ENCODE results near the gene HS1BP3.

DNA sequence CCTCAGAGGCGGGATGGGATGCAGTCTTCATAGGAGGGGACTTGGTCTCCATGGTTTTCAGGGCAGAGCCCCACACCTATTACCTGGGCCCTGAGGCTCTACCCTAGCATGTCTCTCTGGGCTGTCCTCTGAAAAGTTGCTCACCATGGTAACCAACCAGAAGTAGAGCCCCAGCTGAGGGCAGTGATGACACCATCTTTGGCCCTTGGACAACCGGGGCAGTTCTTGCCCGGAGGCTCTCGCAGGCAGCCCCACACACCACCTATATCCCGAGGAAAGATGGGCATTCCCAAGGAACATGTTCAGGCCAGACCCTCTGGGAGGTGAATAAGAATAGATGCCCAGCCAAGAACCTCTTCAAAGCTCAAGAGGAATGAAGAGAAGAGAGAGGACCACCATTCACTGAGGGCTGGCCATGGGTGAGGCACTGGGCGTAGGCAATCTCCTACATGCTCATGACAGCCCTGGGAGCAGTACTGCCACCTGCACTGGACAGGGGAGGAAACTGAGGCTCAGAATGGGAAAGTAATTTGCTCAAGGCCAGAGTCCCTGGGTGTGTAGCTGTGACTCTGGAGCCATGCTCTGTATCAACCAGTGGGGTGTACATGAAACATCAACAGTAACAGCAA, 72.5 kb downstream of the HS1BP3 start:
- TF ChIP-seq, protein P1, sequence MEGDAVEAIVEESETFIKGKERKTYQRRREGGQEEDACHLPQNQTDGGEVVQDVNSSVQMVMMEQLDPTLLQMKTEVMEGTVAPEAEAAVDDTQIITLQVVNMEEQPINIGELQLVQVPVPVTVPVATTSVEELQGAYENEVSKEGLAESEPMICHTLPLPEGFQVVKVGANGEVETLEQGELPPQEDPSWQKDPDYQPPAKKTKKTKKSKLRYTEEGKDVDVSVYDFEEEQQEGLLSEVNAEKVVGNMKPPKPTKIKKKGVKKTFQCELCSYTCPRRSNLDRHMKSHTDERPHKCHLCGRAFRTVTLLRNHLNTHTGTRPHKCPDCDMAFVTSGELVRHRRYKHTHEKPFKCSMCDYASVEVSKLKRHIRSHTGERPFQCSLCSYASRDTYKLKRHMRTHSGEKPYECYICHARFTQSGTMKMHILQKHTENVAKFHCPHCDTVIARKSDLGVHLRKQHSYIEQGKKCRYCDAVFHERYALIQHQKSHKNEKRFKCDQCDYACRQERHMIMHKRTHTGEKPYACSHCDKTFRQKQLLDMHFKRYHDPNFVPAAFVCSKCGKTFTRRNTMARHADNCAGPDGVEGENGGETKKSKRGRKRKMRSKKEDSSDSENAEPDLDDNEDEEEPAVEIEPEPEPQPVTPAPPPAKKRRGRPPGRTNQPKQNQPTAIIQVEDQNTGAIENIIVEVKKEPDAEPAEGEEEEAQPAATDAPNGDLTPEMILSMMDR (IDR thresholded peaks at IDR 0.05) = no peak
- no peak for TF ChIP-seq POLR2A (IDR thresholded peaks at IDR 0.05)

All from lower leg skin (tissue), 3 donors.